Keratinocyte (primary cell): Measurements from ENCODE around the gene SS18L1. TPM values are rescaled to one million over a fixed set of nuclear protein-coding genes. Genes with fewer than 3 reads are reported as not detected.

Experiments
- DNase-seq: peaks from one replicate; pipeline ENCODE4 v3.0.0-alpha.2; 2011; ENCODE audit warnings: low read depth, missing footprints, low spot score
- FAIRE-seq: peaks from 2 replicates; lab custom pipeline; 2011; peaks lifted over from hg19 to GRCh38; lab: Jason Lieb, UNC
- H2AFZ ChIP-seq: 2 replicates; pipeline ENCODE4 v1.6.0; 2012; ENCODE audit warnings: low read length, control low read depth, inconsistent platforms; ENCODE audit not compliant: control insufficient read depth
- H3K27ac ChIP-seq: 2 replicates; pipeline ENCODE4 v1.5.1; 2011; ENCODE audit warnings: low read length; ENCODE audit not compliant: control insufficient read depth, insufficient read depth
- H3K27me3 ChIP-seq: 3 replicates; pipeline ENCODE4 v1.6.0; 2011; ENCODE audit warnings: low read length; ENCODE audit not compliant: control insufficient read depth, insufficient read depth; ENCODE audit errors: extremely low read depth
- H3K36me3 ChIP-seq, 2 experiments: 2 replicates in 1 of 2; 3 replicates in 1 of 2; pipeline ENCODE4 v1.5.1; 2011; ENCODE audit warnings: low read length in 2 of 2, mild to moderate bottlenecking in 1 of 2; ENCODE audit not compliant: control insufficient read depth in 2 of 2, insufficient read depth in 2 of 2; ENCODE audit errors: extremely low read depth in 1 of 2
- H3K4me1 ChIP-seq: 3 replicates; pipeline ENCODE4 v1.5.1; 2011; ENCODE audit warnings: low read length; ENCODE audit not compliant: control insufficient read depth, insufficient read depth; ENCODE audit errors: extremely low read depth
- H3K4me2 ChIP-seq: 3 replicates; pipeline ENCODE4 v1.6.0; 2011; ENCODE audit warnings: low read depth, low read length; ENCODE audit not compliant: control insufficient read depth, insufficient read depth; ENCODE audit errors: extremely low read depth
- H3K4me3 ChIP-seq, 3 experiments: fragments of 200-600 bp in 1 of 3; sonication (generic) in 1 of 3; 2 replicates in 2 of 3; 3 replicates in 1 of 3; pipeline ENCODE4 v1.5.1; 2011 to 2016; ENCODE audit warnings: low read length in 3 of 3, mild to moderate bottlenecking in 3 of 3, control low read depth in 2 of 3, inconsistent platforms in 1 of 3, low read depth in 1 of 3, mixed read lengths in 1 of 3, mixed run types in 1 of 3, moderate library complexity in 1 of 3; ENCODE audit not compliant: control insufficient read depth in 2 of 3, insufficient read depth in 2 of 3; ENCODE audit errors: extremely low read depth in 1 of 3
- H3K79me2 ChIP-seq: 2 replicates; pipeline ENCODE4 v1.6.0; 2012; ENCODE audit warnings: low read length; ENCODE audit not compliant: control insufficient read depth, insufficient read depth
- H3K9ac ChIP-seq: 3 replicates; pipeline ENCODE4 v1.6.0; 2011; ENCODE audit warnings: low read length; ENCODE audit not compliant: control insufficient read depth, insufficient read depth; ENCODE audit errors: extremely low read depth
- H3K9me1 ChIP-seq: 3 replicates; pipeline ENCODE4 v1.6.0; 2011; ENCODE audit warnings: low read length; ENCODE audit not compliant: control insufficient read depth, insufficient read depth; ENCODE audit errors: extremely low read depth
- H3K9me3 ChIP-seq: 2 replicates; pipeline ENCODE4 v1.5.1; 2012; ENCODE audit warnings: low read depth, low read length; ENCODE audit not compliant: control insufficient read depth
- H4K20me1 ChIP-seq: 3 replicates; pipeline ENCODE4 v1.6.0; 2011; ENCODE audit warnings: low read length; ENCODE audit not compliant: control insufficient read depth, insufficient read depth; ENCODE audit errors: extremely low read depth
- EZH2 ChIP-seq: IDR thresholded peaks from one replicate; pipeline ENCODE4 v1.6.1; 2012; ENCODE audit warnings: inconsistent platforms, mild to moderate bottlenecking, low read length, moderate library complexity
- dilution Hi-C: fragments of 300-500 bp; cut with MboI; formaldehyde crosslinking; loops from one replicate; pipeline ENCODE4 v1.7.0; 2020; ENCODE audit warnings: low sequenced_read_pairs; ENCODE audit not compliant: extremely low pct_ligation_motif_present
- polyA plus RNA-seq, 5 experiments: library from polyadenylated mRNA; depleted of rRNA in 3 of 5; stranded (reverse) in 3 of 5; stranded (forward) in 1 of 5; unstranded in 1 of 5; fragments of >200 nt; gene quantifications; 1 replicate in 1 of 5; 2 replicates in 3 of 5; 3 replicates in 1 of 5; pipeline versions ENCODE4 v1.2.1 to v1.2.3, GENCODE V29; 2011 to 2012; ENCODE audit warnings: missing spikeins in 2 of 5, low read depth in 1 of 5, low replicate concordance in 1 of 5
- TF ChIP-seq, protein P1 (sequence below), 3 experiments: IDR thresholded peaks in 1 of 3; conservative IDR thresholded peaks in 1 of 3; optimal IDR thresholded peaks in 1 of 3; 2 replicates in 2 of 3; 3 replicates in 1 of 3; pipeline versions ENCODE3 to v1.5.1; 2011; ENCODE audit warnings: low read length in 3 of 3, mild to moderate bottlenecking in 3 of 3, moderate library complexity in 2 of 3, control low read depth in 1 of 3, inconsistent platforms in 1 of 3; ENCODE audit not compliant: insufficient read depth in 2 of 3; ENCODE audit errors: extremely low read depth in 1 of 3

Gene SS18L1
- polyA plus RNA-seq, 1 donor (not counting 4 experiments of a cell fraction or from before 2014, with no cell fraction given) = 9.4 TPM

- FAIRE-seq (no peak), DNase-seq (no peak)
- Histone ChIP-seq H2AFZ (no peak overlapping the region), H3K9me1 (peaks cover 5% of the 10 kb centered on the region), H3K4me2 (no peak overlapping the region), H3K9me3 (no peaks in the 10 kb centered on the region), H3K4me3 (no peak overlapping the region), H3K79me2 (peaks cover 19% of the 10 kb centered on the region), H3K27me3 (no peaks in the 10 kb centered on the region), H3K36me3 (peaks cover 14% of the 10 kb centered on the region in 2 experiments), H4K20me1 (peaks cover 14% of the 10 kb centered on the region), H3K4me1 (peaks cover 35% of the 10 kb centered on the region), H3K27ac (no peak overlapping the region), H3K9ac (no peak overlapping the region)
- dilution Hi-C loops = no loop called here
- no peak for TF ChIP-seq EZH2
- TF ChIP-seq, protein P1, sequence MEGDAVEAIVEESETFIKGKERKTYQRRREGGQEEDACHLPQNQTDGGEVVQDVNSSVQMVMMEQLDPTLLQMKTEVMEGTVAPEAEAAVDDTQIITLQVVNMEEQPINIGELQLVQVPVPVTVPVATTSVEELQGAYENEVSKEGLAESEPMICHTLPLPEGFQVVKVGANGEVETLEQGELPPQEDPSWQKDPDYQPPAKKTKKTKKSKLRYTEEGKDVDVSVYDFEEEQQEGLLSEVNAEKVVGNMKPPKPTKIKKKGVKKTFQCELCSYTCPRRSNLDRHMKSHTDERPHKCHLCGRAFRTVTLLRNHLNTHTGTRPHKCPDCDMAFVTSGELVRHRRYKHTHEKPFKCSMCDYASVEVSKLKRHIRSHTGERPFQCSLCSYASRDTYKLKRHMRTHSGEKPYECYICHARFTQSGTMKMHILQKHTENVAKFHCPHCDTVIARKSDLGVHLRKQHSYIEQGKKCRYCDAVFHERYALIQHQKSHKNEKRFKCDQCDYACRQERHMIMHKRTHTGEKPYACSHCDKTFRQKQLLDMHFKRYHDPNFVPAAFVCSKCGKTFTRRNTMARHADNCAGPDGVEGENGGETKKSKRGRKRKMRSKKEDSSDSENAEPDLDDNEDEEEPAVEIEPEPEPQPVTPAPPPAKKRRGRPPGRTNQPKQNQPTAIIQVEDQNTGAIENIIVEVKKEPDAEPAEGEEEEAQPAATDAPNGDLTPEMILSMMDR (optimal IDR thresholded peaks at IDR 0.05 in 1 of 3, IDR thresholded peaks at IDR 0.05 in 1 of 3, conservative IDR thresholded peaks at IDR 0.05 in 1 of 3; ENCODE audit: extremely low read depth in 1 of 3, insufficient read depth in 2 of 3, low read length in 3 of 3) = no peak
These were observed 16.7 kb downstream of the SS18L1 start for GRCh38 chr20:62160253-62160652.

- dilution Hi-C loops = no loop called here
These were observed 17.3 kb downstream of the SS18L1 start for GRCh38 chr20:62160876-62161275.

More at GRCh38 chr20:62160876-62161275, 17.3 kb downstream of the SS18L1 start:
- FAIRE-seq (peak; percentile 17), DNase-seq (no peak)
- peaks cover 5% of the 10 kb centered on the region for H3K9me1 ChIP-seq
- H3K36me3 ChIP-seq = peaks cover 19 to 20% of the 10 kb centered on the region in 2 experiments
- no peak overlapping the region for H3K4me3 ChIP-seq
- H3K4me2 ChIP-seq = peak overlapping the region; percentile 46
- no peaks in the 10 kb centered on the region for H3K27me3 ChIP-seq
- peaks cover 8% of the 10 kb centered on the region for H4K20me1 ChIP-seq
- H3K9ac ChIP-seq = no peak overlapping the region
- H3K9me3 ChIP-seq = no peaks in the 10 kb centered on the region
- no peak overlapping the region for H3K27ac ChIP-seq
- peaks cover 19% of the 10 kb centered on the region for H3K79me2 ChIP-seq
- TF ChIP-seq, protein P1 (optimal IDR thresholded peaks at IDR 0.05 in 1 of 3, IDR thresholded peaks at IDR 0.05 in 1 of 3, conservative IDR thresholded peaks at IDR 0.05 in 1 of 3; ENCODE audit: extremely low read depth in 1 of 3, insufficient read depth in 2 of 3, low read length in 3 of 3) = no peak
- no peak for TF ChIP-seq EZH2
- H2AFZ ChIP-seq = no peak overlapping the region
- peaks cover 29% of the 10 kb centered on the region for H3K4me1 ChIP-seq
